Measurements from ENCODE around the gene ABCC2. TPM values are rescaled to one million over a fixed set of nuclear protein-coding genes. Genes with fewer than 3 reads are reported as not detected.

ABCC2 gene
- total and polyA plus RNA-seq, 2 donors (not counting 1 experiment from before 2014, with no cell fraction given), result 4.2 to 7.0 TPM

GRCh38 chr10:99809481-99809880 lies 27.0 kb downstream of the ABCC2 start:
- Histone ChIP-seq H3K9me3 (ENCODE audit: control extremely low read depth in 1 of 3, control insufficient read depth in 2 of 3, insufficient read depth in 1 of 3, low read length in 2 of 3) (no peaks in the 10 kb centered on the region), H2AFZ (ENCODE audit: insufficient read depth, low read depth, low read length, poor library complexity, severe bottlenecking) (no peak overlapping the region), H3K79me2 (ENCODE audit: control insufficient read depth, insufficient read depth, low read length) (no peaks in the 10 kb centered on the region), H3K27me3 (replicated peaks in 1 of 4; ENCODE audit: control extremely low read depth in 1 of 4, control insufficient read depth in 3 of 4, insufficient read depth in 4 of 4, low read length in 3 of 4) (no peaks in the 10 kb centered on the region), H3K4me3 (ENCODE audit: control extremely low read depth in 1 of 5, extremely low read depth in 1 of 5, insufficient read depth in 1 of 5, low read depth in 2 of 5, low read length in 4 of 5) (no peak overlapping the region), H3K4me1 (ENCODE audit: control insufficient read depth in 2 of 2, insufficient read depth in 2 of 2, low read length in 2 of 2) (no peaks in the 10 kb centered on the region), H3K27ac (ENCODE audit: low read length in 2 of 2) (no peak overlapping the region), H3K9ac (ENCODE audit: low read length) (no peak overlapping the region), H3K4me2 (replicated peaks; ENCODE audit: low read depth, low read length, poor library complexity, severe bottlenecking) (no peak overlapping the region), H4K20me1 (ENCODE audit: control insufficient read depth, insufficient read depth, low read length, poor library complexity, severe bottlenecking) (no peaks in the 10 kb centered on the region), H3K36me3 (replicated peaks in 1 of 2; ENCODE audit: control extremely low read depth in 1 of 2, control insufficient read depth in 1 of 2, extremely low read depth in 1 of 2, insufficient read depth in 2 of 2, low read length in 1 of 2) (no peaks in the 10 kb centered on the region)
- ATAC-seq (ENCODE audit: low read depth) (no peak), DNase-seq (no peak)
- H3K9me3 Mint-ChIP-seq (ENCODE audit: insufficient read depth), result no peaks in the 10 kb centered on the region
- no peak overlapping the region for H3K4me3 Mint-ChIP-seq
- H3K27ac Mint-ChIP-seq, result no peak overlapping the region
- H3K27me3 Mint-ChIP-seq, result no peaks in the 10 kb centered on the region
- no CpG with 5 or more reads among the region's 2 CpGs for WGBS (ENCODE audit: insufficient coverage)
- POLR2A ChIA-PET, result no interaction called here
- CTCF ChIA-PET, result no interaction called here
- no peak for TF ChIP-seq EZH2 (IDR thresholded peaks at IDR 0.05; ENCODE audit: borderline replicate concordance, insufficient read depth, low read depth, low read length, poor library complexity, severe bottlenecking)
- no peak for TF ChIP-seq CTCF (IDR thresholded peaks at IDR 0.05)
- intact Hi-C loops (cut with micrococcal nuclease), result no loop called here
- no peaks in the 10 kb centered on the region for H3K4me1 Mint-ChIP-seq

- CTCF ChIA-PET, result no interaction called here
- no peaks in the 10 kb centered on the region for H4K20me1 ChIP-seq (ENCODE audit: control insufficient read depth, insufficient read depth, low read length, poor library complexity, severe bottlenecking)
- Mint-ChIP-seq H3K4me1 (no peaks in the 10 kb centered on the region), H3K27ac (no peak overlapping the region), H3K4me3 (no peak overlapping the region), H3K9me3 (ENCODE audit: insufficient read depth) (no peaks in the 10 kb centered on the region), H3K27me3 (no peaks in the 10 kb centered on the region)
- ATAC-seq (ENCODE audit: low read depth) (no peak), DNase-seq (no peak)
- H3K27me3 ChIP-seq (replicated peaks in 1 of 4; ENCODE audit: control extremely low read depth in 1 of 4, control insufficient read depth in 3 of 4, insufficient read depth in 4 of 4, low read length in 3 of 4), result no peaks in the 10 kb centered on the region
- 100% methylated on average over 6 of the region's 7 CpGs for WGBS (ENCODE audit: insufficient coverage)
- H2AFZ ChIP-seq (ENCODE audit: insufficient read depth, low read depth, low read length, poor library complexity, severe bottlenecking), result no peak overlapping the region
- peaks cover 0 to 3% (median 0%) of the 10 kb centered on the region in 3 donors for H3K9me3 ChIP-seq (ENCODE audit: control extremely low read depth in 1 of 3, control insufficient read depth in 2 of 3, insufficient read depth in 1 of 3, low read length in 2 of 3)
- H3K4me2 ChIP-seq (replicated peaks; ENCODE audit: low read depth, low read length, poor library complexity, severe bottlenecking), result no peak overlapping the region
- POLR2A ChIA-PET, result no interaction called here
- H3K27ac ChIP-seq (ENCODE audit: low read length in 2 of 2), result no peak overlapping the region
- H3K4me1 ChIP-seq (ENCODE audit: control insufficient read depth in 2 of 2, insufficient read depth in 2 of 2, low read length in 2 of 2), result no peaks in the 10 kb centered on the region
- no peak overlapping the region for H3K4me3 ChIP-seq (ENCODE audit: control extremely low read depth in 1 of 5, extremely low read depth in 1 of 5, insufficient read depth in 1 of 5, low read depth in 2 of 5, low read length in 4 of 5)
- intact Hi-C loops (cut with micrococcal nuclease), result no loop called here
- TF ChIP-seq CTCF (IDR thresholded peaks at IDR 0.05) (no peak), EZH2 (IDR thresholded peaks at IDR 0.05; ENCODE audit: borderline replicate concordance, insufficient read depth, low read depth, low read length, poor library complexity, severe bottlenecking) (no peak)
- H3K9ac ChIP-seq (ENCODE audit: low read length), result no peak overlapping the region
- H3K36me3 ChIP-seq (replicated peaks in 1 of 2; ENCODE audit: control extremely low read depth in 1 of 2, control insufficient read depth in 1 of 2, extremely low read depth in 1 of 2, insufficient read depth in 2 of 2, low read length in 1 of 2), result no peaks in the 10 kb centered on the region
- H3K79me2 ChIP-seq (ENCODE audit: control insufficient read depth, insufficient read depth, low read length), result no peaks in the 10 kb centered on the region
These were observed 27.6 kb downstream of the ABCC2 start for GRCh38 chr10:99809931-99810615.
